Tibial nerve (tissue), 3 donors: ENCODE measurements around the gene B3GALT6.

Source experiments
- POLR2A ChIP-seq, 2 donors: fragments of 450-650 bp; IDR thresholded peaks; one replicate each; pipeline ENCODE4 v1.6.1; 2017; ENCODE audit warnings: antibody characterized with exemption in 2 of 2, mild to moderate bottlenecking in 2 of 2, moderate library complexity in 2 of 2
- TF ChIP-seq, protein P1 (sequence below), 5 experiments: fragments of 200-600 bp in 3 of 5; fragments of 450-650 bp in 2 of 5; sonication (generic) in 3 of 5; IDR thresholded peaks; one replicate each; pipeline ENCODE4 v1.5.1; 2016 to 2019; ENCODE audit warnings: antibody characterized with exemption in 5 of 5, mild to moderate bottlenecking in 3 of 5, moderate library complexity in 2 of 5

DNA sequence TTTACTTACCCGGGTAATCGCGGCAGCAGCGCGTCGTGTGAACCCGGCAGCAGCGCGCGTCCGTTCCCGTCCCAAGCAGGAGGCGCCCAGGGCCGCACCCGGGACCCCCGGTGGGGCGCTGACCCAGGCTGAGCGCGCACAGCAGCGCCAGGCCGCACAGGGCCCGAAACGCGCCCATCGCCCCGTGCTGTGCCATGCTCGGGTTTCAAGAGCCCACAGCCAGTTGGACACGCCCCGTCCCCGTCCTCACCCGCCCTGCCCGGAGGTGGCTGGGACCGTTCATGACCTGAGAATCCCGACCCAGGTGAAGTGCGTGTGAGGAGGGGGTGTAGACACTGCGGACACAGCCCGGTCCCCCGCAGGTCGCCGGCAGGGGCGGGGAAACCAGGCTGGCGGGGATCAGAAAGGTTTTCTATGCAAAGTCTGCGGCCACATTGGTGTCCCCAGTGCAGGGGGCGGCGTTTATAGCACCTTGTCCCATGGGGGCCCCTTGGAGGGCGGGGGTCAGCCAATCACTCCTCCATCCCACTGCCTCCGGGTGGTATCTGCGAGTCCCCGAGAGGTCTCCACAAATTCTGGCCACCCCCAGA, 25.6 kb upstream of the B3GALT6 start, which contains the start of gene TNFRSF18:
- TF ChIP-seq, protein P1, sequence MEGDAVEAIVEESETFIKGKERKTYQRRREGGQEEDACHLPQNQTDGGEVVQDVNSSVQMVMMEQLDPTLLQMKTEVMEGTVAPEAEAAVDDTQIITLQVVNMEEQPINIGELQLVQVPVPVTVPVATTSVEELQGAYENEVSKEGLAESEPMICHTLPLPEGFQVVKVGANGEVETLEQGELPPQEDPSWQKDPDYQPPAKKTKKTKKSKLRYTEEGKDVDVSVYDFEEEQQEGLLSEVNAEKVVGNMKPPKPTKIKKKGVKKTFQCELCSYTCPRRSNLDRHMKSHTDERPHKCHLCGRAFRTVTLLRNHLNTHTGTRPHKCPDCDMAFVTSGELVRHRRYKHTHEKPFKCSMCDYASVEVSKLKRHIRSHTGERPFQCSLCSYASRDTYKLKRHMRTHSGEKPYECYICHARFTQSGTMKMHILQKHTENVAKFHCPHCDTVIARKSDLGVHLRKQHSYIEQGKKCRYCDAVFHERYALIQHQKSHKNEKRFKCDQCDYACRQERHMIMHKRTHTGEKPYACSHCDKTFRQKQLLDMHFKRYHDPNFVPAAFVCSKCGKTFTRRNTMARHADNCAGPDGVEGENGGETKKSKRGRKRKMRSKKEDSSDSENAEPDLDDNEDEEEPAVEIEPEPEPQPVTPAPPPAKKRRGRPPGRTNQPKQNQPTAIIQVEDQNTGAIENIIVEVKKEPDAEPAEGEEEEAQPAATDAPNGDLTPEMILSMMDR (IDR thresholded peaks at IDR 0.05) = no peak
- TF ChIP-seq POLR2A (IDR thresholded peaks at IDR 0.05) = no peak
